Measurements from ENCODE around the gene MYO10.

The MYO10 gene

GRCh38 chr5:16612007-16612406 lies 324.1 kb downstream of the MYO10 start:
- no peak for TF ChIP-seq CTCF (IDR thresholded peaks at IDR 0.05; ENCODE audit: extremely low read depth, missing control alignments)
- no peak for DNase-seq (ENCODE audit: low spot score)
